Measurements from ENCODE around the gene NOX4.
"Not testable (repeated sequence)": the region's sequence is repeated elsewhere in the genome, so short reads cannot be mapped to it uniquely, and the experiment has no call there.

The NOX4 gene

DNA sequence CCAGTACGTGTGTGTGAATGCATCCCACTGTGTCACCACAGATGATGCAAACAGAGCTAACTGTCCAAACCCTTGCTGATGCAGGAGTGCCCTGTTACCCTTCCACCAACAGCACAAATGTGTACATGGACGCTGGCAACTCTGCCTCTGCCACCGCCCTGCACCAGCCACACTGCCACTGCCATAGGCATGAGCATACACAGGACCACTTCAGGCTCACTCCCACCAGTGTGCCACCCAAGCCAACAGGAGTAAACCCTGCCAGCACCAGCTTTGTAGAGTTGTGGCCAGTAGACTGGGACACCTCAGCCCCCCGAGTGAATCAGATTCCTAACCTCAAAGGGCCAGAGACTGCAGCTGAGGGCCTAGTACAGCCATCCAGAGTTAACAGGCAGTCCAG, 34.0 kb downstream of the NOX4 start:
- FAIRE-seq, result no peak

DNA sequence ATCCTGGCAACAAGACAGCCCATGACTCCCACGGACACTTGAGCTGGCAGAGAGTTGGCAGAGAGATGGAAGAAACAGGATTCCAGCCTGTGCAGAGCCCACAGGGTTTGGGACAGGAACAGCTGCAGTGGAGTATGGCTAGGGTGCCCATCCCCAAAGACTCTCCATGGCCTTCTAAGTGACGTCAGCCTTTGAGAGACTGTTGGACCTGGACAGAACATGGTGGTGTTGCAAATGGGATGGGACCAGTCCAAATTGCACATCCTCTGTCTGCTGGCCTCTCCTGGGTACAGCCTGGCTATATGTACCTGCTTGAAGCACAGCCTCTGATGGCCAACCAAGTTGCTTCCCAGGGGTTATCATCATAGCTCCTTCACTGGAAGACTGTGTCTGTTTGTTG, 34.5 kb downstream of the NOX4 start:
- FAIRE-seq, result no peak

GRCh38 chr11:89452780-89453179, 38.4 kb downstream of the NOX4 start:
- FAIRE-seq, result no peak

- FAIRE-seq, result no peak
Measured at GRCh38 chr11:89447845-89448244, 43.3 kb downstream of the NOX4 start.

DNA sequence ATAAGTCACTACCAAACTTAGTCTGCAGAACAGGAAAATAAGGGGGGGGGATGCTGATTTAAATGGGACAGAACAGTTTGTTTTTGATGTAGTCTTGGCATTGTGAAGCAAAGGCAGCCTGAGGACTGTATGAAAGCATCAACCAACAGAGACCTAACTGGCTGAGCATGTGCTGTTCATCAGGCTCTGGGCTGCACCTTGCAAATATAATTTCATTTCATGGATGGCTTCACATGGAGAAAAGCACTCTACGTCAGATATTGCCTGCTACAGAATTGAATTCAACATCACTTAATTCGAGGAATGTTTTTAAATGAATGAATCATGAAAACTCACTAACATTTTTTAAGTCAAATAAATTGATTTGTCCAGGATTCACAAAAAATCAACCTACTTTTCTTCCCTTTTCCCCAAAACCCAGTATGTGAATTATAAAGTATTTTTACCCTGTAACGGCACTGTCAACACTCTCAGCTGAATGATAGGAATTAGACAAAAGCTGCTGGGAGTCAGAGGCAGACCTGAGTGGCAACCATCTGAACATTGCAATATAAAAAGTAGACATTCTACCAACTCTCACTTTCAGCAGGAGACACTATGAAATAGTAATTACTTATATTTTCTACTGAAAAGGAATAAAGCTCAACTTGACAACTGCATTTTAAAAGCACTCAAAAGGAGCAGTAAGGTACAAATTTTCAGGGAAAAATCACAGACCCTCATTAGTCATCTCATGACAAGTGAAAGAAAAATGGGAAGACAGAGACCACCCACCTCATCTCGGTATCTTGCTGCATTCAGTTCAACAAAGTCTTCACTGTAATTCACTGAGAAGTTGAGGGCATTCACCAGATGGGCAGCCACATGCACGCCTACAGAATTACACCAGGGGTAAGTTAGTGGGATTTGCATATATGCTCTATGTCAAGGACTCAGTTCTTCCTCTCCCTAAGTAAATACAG, 47.5 kb downstream of the NOX4 start:
- FAIRE-seq, result no peak

GRCh38 chr11:89442801-89443200, 48.4 kb downstream of the NOX4 start:
- no peak for FAIRE-seq

GRCh38 chr11:89441606-89442005, 49.6 kb downstream of the NOX4 start:
- no peak for FAIRE-seq

DNA sequence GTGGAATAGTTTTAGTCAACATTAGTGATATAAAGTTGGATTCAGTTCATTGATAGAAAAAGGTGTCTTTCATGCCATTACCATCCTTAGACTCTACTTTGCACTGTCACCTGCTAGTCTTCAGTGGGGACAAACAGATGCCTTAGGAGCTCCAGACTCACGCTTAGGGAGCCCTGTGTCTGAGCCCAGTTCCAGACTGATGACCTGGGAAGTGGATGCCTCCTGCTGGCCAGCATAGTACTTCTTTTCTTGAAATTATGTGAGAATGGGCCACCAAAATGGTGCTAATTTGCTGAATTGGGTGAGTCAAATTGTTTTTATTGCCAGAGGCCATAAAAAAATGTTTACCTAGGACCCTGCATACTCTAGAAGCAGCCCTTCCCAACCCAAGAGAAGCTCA, 53.9 kb downstream of the NOX4 start:
- FAIRE-seq, result no peak

GRCh38 chr11:89436071-89436470, 55.1 kb downstream of the NOX4 start:
- FAIRE-seq, result no peak

GRCh38 chr11:89433278-89433677, 57.9 kb downstream of the NOX4 start:
- no peak for FAIRE-seq

DNA sequence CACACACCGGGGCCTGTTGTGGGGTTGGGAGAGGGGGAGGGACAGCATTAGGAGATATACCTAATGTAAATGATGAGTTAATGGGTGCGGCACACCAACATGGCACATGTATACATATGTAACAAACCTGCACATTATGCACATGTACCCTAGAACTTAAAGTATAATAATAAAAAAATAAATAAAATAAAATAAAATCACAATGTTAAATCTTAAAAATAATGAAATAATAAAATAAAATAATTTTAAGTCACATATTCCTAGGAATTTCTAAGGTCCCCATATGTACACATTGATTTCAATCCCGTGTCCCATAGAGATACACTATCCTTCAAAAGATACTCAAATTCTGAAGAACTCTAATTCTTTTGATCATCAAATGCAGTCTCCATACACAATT, 59.0 kb downstream of the NOX4 start:
- not testable (repeated sequence) for FAIRE-seq

GRCh38 chr11:89426501-89426900, 64.7 kb downstream of the NOX4 start:
- FAIRE-seq, result not testable (repeated sequence)

GRCh38 chr11:89421718-89422117, 69.5 kb downstream of the NOX4 start:
- no peak for FAIRE-seq

DNA sequence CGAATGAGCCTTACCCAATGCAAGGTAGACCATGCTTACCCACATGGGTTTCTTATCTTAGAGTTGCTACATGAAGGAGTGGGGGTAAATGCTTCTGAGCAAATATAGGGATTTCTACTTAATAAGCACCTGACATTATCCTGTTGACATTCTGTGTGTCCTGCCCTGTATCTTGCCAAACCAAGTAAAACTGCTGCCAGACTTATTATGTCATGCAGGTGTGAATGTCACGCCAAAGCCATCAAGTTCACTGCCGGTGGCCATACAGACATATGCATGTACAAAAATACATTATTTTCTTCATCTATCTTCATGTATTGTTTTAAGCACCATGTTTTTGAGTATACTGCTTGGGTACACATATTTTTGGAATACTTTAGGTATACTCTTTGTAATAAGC, 70.2 kb downstream of the NOX4 start:
- no peak for FAIRE-seq

DNA sequence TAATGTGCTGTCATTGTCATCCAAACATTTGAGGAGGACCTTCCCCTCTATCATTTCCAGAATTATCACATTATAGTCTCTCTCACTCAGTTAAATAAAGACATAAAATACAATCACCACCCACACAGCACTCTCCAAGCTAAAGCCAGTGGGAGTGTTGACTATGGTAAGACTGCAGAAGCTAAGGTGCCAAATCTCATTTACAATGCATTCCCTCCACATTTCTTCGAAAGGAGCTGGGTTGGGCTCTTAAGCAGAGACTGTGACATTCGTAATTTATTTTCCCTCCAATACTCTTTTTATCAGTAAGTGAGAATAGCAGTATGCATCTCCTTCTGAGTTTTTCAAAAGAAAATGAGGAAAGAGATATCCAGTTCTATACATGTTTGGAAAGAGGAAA, 74.2 kb downstream of the NOX4 start:
- FAIRE-seq, result no peak

GRCh38 chr11:89411112-89411511, 80.1 kb downstream of the NOX4 start:
- not testable (repeated sequence) for FAIRE-seq

GRCh38 chr11:89410666-89411065, 80.5 kb downstream of the NOX4 start:
- not testable (repeated sequence) for FAIRE-seq

GRCh38 chr11:89408441-89408840, 82.7 kb downstream of the NOX4 start:
- not testable (repeated sequence) for FAIRE-seq

DNA sequence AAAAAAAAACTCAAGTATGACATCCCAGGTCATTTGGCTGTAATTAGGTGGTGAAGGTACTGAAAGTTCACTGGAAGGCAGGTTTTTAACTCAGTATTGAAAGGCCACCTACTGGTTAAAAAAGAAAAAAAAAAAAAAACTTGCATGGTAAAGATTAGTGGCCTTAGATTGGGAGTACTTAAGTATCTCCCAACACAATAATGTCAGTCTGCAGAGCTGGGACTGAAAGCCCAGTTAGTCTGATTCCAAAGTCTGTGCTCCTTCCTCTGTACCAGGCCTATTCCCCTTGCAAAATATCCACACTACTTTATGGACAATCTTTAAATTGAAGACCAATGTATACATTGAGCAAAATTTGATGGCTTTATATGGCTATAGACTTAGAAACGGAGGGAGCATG, 85.5 kb downstream of the NOX4 start:
- FAIRE-seq, result no peak

DNA sequence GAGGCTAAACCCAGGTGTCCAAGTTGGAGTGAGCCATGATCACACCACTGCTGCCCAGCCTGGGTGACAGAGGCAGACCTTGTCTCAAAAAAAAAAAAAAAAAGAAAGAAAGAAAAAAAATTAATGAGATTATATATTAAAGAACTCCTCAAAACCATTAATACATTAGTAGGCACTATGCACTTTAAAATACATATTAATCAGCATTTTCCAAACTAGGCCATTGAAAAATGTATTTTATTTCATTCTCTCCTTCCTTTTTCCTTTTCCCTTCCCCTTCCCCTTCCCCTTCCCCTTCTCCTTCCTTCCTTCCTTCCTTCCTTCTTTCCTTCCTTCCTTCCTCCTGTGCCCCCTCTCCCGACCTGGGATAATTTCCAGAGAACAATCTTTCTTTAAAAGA, 99.5 kb downstream of the NOX4 start:
- not testable (repeated sequence) for FAIRE-seq

- FAIRE-seq, result not testable (repeated sequence)
Measured at GRCh38 chr11:89387501-89387900, 103.7 kb downstream of the NOX4 start.

GRCh38 chr11:89382986-89383385, 108.2 kb downstream of the NOX4 start:
- not testable (repeated sequence) for FAIRE-seq

- no peak for FAIRE-seq
Measured at GRCh38 chr11:89381094-89381493, 110.1 kb downstream of the NOX4 start.

- FAIRE-seq, result not testable (repeated sequence)
Measured at GRCh38 chr11:89379976-89380771, 111.0 kb downstream of the NOX4 start.
